NCI-H1694 (cell line): ENCODE measurements around the gene HS1BP3.

ENCODE experiments used
- DNase-seq: peaks from one replicate; lab custom pipeline; 2025; lab: John Stamatoyannopoulos, UW

The HS1BP3 gene

DNA sequence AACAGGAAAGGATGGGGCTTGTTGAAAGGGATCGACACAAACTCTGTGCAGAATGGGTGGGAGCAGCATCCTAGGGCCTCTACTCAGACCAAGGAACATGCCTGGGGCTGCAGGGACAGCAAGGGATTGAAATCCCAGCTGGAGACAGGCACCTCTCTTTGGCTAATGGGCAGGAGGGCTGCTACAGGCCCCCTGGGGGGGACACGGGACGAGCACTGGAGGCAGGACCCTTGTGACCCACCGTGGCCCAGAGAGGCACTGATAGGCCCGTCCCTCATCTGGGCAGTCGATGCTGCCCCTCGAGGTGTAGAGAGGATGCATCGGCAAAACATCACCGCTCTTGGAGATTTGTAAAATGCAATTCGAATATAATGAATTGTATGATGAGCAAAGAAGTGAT is 5.1 kb downstream of the HS1BP3 start:
- DNase-seq, result no peak

GRCh38 chr2:20645301-20645701 is 5.6 kb downstream of the HS1BP3 start:
- no peak for DNase-seq

- DNase-seq, result no peak
Observed at GRCh38 chr2:20643826-20644225, 7.1 kb downstream of the HS1BP3 start.

DNA sequence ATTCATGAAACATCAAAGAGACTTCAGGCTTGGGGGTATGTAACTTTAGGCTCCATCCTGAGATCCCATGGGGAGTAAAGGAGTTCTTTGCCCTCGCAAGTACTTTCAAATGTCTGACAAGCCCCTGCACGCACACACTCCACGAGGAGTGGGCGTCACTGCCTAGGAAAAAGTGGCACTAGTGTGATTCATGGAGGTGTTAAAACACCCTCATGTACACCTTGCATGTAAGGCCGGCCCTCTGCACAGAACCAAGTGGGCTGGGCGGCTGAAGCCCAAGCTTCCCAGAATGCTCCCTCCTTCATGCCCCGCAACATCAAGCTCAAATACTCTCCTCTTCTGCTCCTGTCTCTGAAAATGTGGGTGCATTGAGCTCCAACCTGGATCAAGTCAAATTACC is 7.8 kb downstream of the HS1BP3 start:
- DNase-seq, result no peak

GRCh38 chr2:20642055-20642971 is 8.6 kb downstream of the HS1BP3 start:
- DNase-seq, result peak; percentile 86

GRCh38 chr2:20641123-20641985 is 9.5 kb downstream of the HS1BP3 start:
- no peak for DNase-seq

DNA sequence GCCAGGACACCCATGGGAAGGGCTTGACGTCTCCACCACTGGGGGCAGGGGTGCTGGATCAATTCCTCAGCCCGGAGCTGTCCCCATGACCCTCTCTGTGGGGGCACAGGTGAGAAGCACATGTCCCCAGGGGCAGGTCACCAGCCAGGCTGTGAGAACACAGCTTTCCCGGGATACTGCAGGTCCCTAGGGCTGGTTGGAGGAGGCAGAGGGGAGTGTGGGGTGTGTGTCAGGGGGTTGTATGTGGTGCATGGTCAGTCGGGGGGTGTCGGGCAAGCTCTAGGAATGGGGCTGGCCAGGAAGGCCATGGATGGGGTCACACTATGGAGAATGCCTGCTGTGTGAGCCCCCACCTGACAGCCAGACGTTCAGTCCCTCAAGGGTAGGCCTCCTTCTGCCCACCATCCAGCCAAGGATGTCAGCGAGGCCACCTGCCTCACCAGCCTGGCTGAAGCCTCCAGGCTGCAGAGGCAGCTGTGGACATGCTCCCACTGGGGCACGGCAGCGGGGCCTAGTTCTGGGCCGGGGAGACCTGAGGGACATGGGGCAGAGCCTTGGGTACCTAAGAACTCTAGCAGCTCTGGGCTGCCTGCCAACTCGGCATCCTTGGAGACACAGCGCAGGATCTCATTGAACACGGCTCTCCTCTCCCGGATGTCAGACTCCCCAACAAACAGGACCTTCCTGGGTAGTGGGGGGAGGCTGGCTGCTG is 10.3 kb downstream of the HS1BP3 start:
- DNase-seq, result no peak

- DNase-seq, result no peak
Observed at GRCh38 chr2:20638646-20639430, 12.1 kb downstream of the HS1BP3 start.

DNA sequence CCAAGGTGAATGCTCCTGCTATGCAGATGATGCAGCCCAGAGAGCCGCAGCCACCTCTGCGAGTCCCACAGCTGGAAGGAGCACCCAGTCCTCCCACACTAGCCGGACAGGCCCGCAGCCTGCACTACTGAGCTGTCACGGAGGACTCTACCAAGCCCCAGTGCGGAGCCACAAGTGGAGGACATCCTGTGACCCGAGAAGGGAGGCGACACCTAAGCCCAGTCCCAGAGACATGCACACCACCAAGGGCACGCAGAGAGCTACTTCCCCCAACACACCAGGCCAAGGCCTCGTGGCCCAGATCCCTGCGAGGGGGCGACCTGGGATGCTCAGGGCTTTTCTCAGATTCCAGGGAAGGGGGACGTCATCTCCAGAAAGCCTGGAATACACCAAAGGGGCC is 12.9 kb downstream of the HS1BP3 start:
- no peak for DNase-seq

DNA sequence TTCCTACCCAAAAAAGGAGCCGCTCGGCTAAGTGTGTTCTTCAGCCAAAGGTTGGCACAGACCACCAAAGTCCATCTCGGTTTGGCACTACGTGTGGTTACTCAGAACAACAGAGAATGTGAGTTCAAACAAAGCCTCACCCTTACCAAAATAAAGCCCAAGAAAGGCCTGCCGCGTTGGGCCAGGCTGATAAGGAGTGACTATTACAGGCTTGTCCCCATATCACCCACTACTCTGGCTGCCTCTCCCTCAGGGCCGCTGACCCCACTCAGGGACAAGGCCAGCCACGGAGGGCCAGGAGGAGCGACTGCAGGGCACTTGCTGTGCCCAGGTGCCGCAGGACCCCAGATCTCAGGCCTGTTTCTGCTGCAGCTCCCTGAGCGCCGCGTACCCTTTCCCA is 13.8 kb downstream of the HS1BP3 start:
- no peak for DNase-seq

DNA sequence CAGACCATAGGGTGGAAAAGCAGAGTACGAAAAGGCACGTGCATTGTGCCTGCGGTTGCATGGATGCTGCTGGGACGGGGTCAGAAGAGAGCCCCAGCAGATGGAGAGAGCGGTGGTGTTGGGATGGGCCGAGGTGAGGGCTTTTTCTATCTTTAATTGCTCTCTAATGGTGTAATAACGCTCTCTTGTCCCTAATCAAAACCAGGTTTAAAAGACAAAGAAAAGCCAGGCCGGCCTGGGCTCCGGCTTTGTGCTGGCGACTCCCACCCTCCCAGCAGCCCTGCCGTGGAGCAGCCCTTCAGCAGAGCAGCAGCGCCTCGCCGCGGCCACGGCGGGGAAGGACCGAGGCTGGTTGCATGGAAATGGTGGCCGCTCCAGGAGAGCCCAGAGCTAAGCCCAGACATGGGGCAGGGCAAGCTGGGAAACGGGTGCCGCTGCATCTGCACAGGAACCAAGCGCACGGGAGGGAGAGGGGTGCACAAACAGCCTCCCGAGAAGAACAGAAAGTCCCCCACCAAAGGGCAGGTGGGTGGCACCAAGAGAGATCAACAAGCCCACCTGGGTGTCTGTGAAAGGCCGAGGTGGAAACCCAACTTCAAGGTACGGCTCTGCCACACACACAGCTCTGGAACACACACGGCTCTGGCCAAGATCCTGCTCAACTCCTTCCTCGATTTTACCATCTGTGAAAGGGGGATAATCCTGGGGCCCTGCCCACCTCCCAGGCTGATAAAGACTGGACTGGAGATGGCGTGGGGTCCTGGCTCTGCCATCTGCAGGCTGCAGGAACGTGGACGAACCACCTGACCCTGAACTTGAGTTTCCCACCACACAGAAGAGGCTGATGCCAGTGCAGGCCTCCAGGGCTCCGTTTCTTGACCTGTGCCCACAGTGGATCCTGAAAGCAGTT is 15.0 kb downstream of the HS1BP3 start:
- DNase-seq, result peak; percentile 89

DNA sequence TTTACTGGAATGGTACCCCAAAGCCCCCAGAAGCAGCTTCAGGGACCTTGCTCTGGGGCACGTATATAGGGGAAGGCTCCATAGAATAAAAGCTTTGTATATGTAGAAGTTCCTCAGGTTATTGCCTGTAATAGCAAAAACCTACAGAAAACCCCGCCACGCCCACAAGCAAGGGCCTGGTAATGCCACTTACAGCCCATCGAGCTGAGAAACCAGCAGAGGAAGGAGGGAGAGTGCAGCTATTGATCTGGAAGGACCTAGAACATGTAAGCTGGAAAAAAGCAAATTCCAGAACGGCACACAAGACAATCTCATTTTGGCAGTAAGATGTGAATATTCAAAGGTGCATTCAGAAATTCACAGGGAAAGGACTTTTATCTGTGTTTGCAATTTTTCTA is 15.8 kb downstream of the HS1BP3 start:
- peak; percentile 61 for DNase-seq

DNA sequence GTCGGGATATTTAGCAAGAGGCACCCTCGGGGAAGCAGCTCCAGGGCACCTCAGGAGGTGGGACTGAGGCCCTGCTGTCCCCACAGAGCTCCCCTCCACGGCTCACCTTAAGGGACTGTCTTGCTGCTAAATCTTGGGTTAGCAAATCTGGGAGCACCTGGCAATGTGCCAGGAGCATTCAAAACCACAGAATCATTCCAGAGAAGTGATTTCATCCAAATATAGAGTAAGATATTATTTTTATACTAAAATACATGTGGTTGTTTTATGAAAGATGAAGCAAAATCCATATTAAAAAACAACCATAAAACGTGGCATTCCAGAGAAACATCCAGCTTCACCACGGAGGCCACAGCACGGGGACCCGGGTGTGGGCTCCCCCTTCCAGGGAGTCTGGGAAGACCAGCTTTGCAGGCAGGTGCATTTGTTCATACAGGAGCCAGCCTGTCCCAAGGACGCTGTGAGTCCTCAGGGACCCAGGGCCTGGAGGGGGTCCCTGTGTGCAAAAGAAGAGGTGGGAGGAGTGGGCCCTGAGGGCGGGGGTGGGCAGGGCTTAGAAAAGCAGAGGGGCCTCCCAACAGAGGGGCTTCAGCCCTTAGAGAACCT is 16.3 kb downstream of the HS1BP3 start:
- DNase-seq, result peak; percentile 55

DNA sequence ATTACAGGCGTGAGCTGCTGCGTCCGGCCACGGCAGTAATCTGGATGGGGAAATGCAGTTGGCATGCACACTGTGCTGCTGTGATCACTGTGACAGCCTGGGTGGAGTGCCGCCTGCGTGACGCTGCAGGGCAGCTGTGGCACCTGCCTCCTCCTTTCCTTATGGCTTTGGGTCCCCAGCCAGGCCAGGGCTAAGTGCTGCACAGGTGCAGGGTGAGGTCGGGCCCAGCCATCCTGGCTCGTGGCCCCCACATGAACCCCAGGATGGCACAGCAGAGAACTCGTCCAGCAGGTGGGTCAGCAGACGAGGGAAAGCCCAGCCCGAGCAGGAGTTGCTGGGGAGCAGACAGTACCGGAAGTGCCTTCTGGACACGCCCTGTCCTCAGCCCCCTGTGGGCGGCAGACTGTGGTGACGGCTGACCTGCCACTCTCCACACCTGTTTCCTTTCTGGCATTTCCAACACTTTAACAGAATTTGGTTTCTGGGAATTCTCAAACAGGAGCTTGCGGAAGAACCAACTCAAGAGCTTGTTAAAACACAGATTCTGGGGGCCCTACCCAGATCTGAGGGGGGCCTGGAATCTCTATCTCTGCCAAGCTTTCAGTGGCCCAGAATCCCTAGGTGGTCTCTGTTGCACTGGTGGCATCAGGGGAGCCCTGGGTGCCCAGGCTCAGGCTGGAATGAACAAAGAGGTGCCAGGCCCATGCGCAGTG is 16.9 kb downstream of the HS1BP3 start:
- DNase-seq, result no peak

DNA sequence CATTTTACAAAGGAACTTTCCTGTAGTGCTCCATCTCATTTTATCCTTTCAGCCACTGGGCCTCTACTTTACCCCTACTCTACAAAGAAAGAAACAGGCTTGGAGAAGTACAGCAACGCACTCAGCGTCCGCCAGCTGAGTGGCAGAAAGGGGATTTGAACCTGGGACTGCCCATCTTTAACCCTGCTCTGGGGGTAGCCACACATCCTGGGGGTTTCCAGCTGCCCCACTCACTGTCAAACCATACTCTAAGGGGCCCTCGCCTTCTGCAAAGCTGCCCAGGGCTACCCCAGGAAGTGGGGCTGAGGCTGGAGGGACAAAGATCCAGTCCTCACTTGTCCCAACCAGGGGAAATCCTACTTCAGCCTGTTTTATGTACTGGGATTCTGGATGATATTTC is 17.9 kb downstream of the HS1BP3 start:
- DNase-seq, result no peak

DNA sequence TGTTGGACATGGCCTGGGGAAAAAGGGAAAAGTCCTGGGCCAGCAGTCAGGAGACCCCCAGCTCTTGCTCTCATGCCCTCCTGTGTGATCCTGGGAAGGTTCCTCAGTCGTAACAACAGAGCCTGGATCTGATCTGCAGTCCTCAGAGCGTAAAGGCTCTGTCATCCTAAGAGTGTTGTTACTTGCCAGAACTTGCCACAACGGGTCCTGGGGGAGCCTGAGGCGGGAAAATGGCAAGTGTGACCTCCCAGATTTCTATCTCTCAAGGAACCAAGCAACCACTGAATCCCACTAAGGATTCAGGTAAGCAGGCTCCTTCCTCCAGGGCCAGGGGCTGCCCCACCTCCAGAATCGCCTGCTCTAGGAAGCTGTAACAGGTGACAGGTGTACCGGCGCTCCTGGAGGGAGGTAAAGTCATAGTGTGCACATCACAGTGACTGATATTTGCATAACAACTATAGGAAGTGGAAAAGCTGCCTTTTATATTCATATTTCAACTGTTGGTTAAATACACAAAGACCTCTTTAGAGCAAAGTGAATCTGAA is 18.4 kb downstream of the HS1BP3 start:
- DNase-seq, result no peak

DNA sequence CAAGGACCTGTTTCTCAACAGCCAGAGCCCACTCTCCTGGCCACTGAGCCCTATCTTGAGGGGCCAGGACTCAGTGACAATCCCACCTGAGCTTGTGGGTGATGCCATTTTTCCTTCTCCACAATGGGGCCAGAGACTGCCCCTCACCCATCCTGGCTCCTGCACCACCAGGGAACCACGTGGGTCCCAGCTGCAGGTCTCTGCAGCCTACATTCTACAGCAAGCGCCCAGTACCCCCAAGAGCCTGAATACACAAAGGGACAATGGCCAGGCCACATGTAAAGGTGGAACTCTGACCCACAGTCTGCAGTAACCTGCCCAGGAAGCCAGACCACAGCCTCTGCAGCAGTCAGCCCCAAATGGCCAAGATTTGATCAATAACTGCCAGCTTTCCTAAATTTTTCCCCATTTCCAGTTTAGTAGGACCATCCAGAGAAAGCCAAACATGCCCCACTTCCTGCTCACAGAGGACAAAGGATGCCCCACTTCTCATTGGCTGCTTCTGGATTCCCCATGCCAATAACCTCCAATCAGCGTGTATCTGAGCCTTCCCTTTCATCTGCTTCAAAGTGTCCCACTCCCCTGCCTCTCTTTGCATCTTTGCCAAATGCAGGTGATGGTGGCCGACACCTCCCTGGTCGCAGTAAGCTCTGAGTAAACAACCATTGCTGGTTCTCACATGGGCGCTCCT is 19.1 kb downstream of the HS1BP3 start:
- no peak for DNase-seq

DNA sequence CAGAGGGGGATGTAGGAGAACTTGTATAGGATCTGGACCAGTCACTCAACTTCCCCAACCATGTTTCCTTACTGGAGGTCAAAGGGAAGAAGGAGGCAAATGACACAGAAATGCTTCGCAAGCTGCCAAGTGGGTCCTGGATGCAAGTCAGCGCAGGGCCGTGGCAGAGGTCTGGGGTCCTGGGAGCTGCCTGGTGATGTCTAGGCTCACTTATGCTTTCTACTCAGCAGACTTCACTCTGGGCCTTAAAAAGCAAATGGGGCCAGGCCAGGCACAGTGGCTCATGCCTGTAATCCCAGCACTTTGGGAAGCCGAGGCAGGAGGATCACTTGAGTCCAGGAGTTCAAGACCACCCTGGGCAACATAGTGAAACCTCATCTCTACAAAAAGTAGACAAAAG is 19.9 kb downstream of the HS1BP3 start:
- DNase-seq, result no peak
